SKM-1 treated with dmso at 0.1 percent for 144 hours (cell line): ENCODE results near the gene PHF5A.
"Not testable (repeated sequence)": the region's sequence is repeated elsewhere in the genome, so short reads cannot be mapped to it uniquely, and the experiment has no call there.

Source experiments
- DNase-seq: peaks from one replicate; lab custom pipeline; 2025; ENCODE audit not compliant: unreplicated experiment; lab: John Stamatoyannopoulos, UW

Gene PHF5A

DNA sequence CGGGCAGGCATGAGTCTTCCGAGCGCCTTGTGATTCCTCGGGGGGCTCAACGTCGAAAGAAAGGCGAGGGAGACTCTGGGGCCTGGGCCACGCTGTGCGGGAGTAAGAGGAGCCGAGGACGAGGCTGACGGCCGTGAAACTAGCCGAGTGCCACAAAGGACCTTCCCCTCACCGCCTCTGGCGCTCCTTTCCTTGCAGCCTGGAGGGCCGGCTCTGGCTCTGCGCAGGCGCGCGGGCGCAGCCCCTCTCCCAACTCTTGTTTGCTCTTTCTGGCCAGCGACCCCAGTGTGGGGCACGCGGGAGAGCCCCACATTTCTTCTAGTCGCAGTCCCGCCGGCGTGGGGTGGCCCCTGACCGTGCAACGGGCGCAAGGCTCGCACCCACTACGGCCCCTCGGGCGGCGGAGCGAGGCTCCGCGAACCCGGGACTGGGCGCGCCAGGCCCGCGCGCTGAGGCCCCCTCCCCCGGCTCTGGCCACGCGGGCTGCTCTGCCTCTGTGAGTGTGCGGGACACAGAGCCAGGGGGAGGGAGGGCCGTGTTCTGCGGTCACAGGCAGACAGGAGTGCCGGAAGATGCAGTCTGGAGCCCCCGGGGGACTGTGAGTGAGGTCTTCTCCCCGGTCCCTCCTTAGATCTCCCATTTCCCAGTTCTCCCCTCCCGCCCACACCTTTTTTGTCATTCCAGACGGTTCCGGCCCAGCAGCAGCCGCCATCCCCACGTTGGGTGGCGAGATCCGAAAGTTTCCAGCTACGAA is 20.9 kb downstream of the PHF5A start:
- DNase-seq: peak; percentile 19

DNA sequence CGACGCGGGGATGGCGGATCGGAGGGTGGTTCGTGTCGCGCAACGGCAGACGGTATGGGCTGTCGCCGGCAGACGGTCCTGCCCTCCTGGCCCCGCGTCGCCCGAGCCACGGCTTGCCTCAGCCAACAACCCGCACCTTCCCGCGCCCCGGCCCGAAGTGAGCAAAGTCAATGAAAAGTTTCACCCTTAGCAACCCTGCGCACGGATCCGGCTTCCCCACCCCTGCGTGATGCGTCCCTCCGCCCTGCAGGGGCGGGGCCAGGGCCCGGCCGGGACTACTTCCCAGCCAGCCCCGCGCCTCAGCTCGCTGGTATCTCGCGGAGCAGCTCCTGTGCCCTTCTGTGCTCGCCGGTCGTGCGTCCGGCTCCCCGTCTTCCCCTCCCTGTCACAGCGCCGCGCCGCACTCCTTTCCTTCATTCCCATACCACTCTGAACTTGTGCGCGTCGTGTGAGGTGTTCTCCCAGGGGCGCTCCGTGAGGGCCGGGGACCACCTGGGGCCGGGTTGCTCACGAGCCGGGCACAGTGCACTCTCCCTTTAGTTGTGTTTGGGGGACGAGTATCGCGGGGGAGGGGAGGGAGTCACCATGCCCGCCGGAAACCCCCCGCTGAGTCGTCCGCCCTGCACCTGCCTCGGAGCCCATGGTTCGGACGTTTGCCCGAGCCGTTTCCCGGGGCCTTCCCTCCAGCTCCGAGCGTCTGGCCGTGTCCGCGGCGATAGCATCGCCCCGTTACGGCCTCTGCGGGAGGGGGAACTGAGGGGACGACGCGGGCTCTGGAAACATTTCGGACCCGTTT is 21.7 kb downstream of the PHF5A start, which contains the start of gene TOB2:
TSS of gene TOB2 (minus strand) at position 163 of the 796 bp plus-strand sequence. CDS start 9,456 bp downstream, outside the sequence.
- DNase-seq: peak; percentile 86

DNA sequence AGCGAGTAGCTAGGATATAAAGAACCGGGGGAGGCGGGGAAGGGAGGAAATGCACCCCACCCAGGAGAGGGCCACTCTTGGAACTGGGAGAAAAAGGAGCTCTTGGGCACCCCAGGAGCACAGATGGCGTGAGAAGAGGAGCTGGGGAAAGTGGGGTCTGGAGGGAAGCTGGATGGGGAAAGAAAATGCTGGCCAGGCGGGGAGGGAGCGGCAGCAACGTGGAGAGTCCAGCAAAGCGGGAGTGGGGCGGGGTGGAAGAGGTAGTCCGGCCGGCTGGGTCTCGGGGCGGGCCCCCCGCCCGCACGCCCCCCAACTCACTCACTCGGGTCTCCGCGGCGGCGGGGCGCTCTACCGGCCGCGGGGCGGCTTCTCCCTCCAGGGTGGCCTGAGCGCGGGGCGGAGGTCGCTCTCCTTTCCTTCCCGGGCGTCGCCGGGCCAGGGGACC is 22.4 kb downstream of the PHF5A start:
- no peak for DNase-seq

- no peak for DNase-seq
Measured at GRCh38 chr22:41445129-41446056, 23.1 kb downstream of the PHF5A start.

DNA sequence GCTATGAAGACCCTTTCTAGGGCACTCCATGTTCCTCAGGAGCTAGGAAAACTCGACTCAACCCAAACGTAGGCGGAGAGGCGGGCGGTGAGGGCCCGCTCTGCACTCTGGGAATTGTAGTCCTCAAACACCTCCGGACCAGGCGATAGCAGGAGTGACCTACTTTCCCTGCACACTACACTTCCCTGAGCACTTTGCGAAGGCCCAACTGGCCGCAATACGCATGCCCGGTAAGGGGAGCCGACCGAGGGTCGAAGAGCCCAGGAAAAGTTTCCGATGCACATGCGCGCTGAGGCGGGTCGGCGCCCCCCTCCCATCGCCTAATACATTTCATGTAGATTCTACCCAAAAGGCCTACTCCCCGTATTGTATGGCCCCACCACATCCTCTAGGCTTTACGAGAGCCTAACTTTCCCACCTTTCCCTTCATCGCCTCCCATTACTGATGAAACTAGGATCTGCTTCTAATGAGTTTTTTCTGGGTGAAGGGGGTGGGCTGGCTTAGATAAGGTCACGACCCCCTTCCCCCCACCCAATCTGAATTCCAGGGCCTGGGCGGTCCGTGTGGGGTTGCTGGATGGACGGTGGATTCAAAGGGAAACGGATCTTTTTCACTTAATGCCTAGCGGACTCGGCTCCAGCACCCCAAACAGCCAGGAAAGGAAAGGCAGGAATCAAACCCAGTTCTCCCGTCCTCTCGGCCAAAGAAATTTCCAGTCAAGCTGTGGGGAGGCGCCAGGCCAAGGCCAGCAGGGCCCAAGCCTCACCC is 23.9 kb downstream of the PHF5A start:
- peak; percentile 71 for DNase-seq

DNA sequence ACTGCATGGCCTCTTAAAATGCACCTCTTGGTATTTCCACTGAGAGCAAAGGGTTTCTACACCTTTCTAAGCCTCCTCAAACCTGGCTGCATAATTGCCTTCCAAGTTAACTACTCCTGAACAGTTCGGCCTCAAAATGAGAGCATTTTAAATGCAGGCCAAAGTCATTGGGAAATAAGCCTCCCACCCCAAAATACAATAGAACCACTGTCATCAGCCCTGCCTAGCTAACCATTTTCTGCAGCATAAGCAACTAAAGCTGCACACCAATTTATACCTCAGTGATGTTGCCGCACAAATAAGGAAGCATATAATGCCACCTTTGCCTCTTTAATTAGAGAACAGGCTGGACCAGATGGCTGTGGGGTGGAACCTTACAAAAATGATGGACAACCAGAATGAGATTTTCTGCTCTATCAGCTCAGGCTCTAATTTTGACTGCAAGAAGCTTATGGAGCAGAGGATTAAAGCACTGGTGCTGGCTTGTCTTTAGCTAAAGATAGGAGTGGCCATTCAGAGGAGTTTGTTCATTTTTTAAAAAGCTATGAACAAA is 26.2 kb downstream of the PHF5A start:
- DNase-seq: no peak

GRCh38 chr22:41440511-41440910 is 28.0 kb downstream of the PHF5A start:
- DNase-seq: not testable (repeated sequence)

DNA sequence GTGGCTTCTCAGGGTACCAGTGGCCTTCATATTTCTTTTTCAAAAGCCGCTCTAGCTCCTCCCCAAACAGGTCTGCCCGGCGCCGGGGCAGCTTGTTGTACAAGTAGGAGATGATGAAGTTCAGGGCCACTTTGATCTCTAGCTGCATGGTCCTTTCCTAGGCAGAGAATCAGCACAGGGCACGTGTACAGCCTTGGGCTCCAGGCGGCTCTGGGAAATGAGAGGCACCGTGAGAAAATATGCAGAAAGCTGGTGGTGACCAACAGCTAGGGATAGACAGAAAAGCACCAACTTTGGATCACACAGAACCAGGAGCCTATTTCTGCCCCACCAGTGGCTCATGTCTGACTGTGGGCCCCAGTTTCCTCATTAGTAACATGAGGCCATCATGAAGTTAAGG is 31.3 kb downstream of the PHF5A start:
- no peak for DNase-seq

DNA sequence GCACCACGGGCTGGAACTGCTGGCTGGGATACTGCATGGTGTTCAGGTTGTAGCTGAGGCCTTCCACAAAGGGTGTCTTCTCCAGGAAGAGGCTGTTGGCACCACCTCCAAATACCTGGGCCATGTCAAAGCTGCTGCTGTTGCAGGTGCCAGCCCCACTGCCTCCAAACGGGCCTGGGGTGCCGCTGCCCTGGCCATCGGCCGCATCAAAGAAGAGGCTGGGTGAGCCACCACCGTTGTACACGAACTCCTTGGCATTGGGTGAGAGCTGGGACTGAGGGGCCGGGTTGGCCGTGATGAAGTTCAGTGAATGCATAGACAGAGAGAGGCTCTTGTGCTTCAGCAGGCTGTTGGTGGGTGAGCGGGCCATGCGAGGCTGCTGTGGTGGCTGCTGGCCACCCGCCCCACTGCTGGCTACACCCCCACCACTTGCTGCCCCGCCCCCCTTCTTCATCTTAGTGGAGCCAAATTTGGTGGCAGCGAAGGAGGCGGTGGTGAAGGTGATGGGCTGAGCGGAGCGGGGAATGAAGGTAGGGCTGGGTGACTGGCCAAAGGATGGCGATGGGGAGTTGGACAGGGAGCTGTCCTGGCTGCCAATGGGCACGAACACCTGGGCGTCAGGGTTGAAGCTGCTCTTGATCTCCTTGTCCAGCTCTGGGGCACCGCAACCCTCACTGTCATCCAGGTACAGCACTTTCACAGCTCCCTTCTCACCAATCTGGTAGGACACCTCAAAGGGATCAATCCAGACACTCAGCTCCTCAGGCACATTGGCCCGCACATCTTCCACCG is 32.0 kb downstream of the PHF5A start:
- no peak for DNase-seq

DNA sequence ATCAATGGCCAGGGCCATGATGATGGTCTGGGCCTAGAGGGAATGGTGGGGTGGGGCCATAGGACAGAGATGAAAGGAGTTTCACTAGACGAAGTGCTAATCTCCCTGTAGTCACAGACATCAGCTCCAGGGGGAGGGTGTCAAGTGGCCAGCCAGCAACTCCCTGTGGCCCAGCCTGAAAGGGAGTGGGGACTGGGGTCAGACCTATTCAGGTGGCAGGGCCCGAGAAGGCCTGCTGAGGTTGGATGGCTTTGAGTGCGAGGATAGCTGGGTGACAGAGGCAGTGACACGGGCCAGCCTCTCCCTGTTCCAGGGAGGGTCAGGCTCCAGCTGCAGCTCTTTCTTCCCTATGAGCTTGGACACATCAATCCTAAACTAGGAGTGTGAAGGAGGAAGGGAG is 32.9 kb downstream of the PHF5A start:
- no peak for DNase-seq

- not testable (repeated sequence) for DNase-seq
Measured at GRCh38 chr22:41434361-41435003, 34.0 kb downstream of the PHF5A start.

DNA sequence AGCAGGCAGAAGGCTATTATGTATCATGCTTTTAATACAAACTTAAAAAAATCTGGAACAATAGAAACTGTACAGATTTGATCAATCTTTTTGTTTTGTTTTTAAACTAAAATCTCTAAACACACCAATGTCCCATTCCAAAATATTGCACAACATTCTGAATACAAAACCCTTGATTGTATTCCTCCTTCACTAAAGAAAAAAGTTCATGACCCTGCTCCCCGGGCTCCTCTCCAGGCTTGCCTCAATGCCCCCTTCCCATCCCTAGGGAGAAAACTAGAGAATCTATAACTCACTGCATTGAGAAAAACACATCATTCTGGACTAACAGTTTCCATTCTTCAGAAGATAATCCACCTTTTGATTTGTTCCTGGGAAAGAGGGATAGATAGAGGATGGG is 35.0 kb downstream of the PHF5A start:
- DNase-seq: not testable (repeated sequence)

- DNase-seq: no peak
Measured at GRCh38 chr22:41431656-41432055, 36.8 kb downstream of the PHF5A start.

DNA sequence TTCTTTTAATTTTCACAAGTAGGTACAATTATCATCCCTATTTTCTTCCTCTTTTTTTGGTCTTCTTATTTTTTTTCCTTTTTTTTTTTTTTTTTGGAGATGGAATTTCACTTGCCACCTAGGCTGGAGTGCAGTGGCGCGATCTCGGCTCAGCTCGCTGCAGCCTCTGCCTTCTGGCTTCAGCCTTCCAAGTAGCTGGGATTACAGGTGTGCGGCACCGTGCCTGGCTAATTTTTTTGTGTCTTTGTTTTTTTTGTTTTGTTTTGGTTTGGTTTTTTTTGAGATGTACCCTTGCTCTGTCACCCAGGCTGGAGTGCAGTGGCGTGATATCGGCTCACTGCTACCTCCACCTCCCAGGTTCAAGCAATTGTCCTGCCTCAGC is 38.5 kb downstream of the PHF5A start:
- DNase-seq: no peak

DNA sequence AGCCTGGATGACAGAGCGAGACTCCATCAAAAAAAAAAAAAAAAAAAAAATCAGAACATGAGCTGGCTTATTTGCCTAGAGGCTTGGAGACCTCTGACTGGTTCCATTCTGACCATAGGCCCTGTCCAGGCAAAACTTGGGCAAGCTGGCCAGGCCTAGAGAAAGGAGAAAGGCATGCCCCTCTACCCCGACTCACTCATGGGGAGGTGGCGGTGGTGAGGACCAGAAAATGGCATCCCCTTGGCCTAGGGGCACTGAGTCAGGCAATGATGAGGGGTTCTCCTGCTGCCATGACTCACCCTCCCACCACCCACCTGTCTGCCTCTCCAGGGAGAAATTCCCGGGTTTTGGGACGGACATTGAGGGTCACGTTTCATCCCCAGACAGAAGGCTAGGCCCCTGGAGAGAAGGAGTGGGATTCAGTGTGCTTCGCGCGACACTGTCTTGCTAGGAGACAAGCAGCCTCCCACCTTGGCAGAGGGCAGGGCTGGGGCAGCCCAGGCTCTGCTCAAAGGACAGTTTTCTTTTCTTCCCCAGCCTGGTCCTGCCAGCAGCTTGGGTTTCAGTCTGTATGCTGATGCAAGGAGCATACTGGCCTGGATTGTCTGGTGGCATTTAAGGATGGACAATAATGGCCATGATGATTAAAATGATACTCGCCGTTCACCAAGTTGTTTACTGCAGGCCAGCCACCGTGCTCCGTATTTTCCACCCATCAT is 39.1 kb downstream of the PHF5A start:
- no peak for DNase-seq

DNA sequence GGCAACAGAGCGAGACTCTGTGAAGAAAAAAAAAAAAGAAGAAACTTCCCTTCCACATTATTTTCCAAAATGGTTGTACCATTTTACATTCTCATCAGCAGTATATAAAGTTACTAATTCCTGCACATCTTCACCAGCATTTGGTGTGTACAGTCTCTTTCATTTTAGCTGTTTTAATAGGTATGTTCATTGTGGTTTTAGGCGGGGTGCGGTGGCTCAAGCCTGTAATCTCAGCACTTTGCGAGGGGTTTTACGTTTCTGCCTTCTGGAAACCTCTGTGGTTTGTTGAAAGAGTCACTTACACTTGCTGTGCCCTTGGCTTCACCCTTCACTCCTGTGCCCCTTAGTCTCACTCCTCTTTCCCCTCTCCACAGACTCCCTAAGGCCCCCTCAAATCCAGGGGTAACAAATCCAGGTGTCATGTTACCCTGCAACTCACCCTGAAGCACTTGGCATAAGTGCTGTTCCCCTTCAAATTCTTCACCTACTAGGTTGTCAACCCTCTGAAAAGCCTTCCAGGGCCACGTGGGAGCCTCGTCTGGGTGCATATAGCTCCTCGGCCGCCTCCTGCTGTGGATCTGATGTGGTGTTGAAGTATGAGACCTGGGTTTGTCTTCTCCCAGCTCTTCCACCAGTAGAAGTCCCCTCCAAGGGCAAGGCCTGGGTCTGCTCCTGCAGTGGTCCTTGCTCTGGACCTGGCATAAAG is 42.7 kb downstream of the PHF5A start:
- DNase-seq: no peak

DNA sequence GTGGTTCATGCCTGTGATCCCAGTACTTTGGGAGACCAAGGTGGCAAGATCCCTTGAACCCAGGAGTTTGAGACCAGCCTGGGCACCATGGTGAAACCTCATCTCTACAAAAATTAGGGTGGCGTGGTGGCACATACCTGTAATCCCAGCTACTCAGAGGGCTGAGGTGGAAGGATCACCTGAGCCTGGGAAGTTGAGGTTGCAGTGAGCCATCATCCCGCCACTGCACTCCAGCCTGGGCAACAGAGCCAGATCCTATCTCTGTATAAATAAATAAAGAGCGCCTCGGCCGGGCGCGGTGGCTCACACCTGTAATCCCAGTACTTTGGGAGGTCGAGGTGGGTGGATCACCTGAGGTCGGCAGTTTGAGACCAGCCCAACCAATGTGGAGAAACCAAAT is 49.8 kb downstream of the PHF5A start:
- DNase-seq: no peak
